Activated CD8-positive, alpha-beta T cell treated with anti-CD3 and anti-CD28 coated beads for 36 hours (primary cell): ENCODE measurements around the gene PARVA. TPM values are rescaled to one million over a fixed set of nuclear protein-coding genes. Genes with fewer than 3 reads are reported as not detected.

Experiments used
- ATAC-seq: fragments of 200-7000 bp; cut with Tn5 transposase; one replicate; pipeline ENCODE4 v1.10.0; 2021; ENCODE audit warnings: mild to moderate bottlenecking, moderate library complexity
- CTCF ChIA-PET: fragments of 350-600 bp; sonication (Branson Sonifier 250); formaldehyde crosslinking; loops from one replicate; lab custom pipeline; 2021; ENCODE audit warnings: antibody characterized with exemption; lab: Charles Lee
- POLR2A ChIA-PET: fragments of 350-600 bp; sonication (Branson Sonifier 250); formaldehyde crosslinking; loops from one replicate; lab custom pipeline; 2021; ENCODE audit warnings: antibody characterized with exemption; lab: Charles Lee
- DNase-seq: peaks from one replicate; pipeline ENCODE4 v3.0.0-alpha.2; 2020
- H3K27ac Mint-ChIP-seq: one replicate; pipeline ENCODE4 v1.8.0; 2021; ENCODE audit warnings: mild to moderate bottlenecking, mixed read lengths
- H3K27me3 Mint-ChIP-seq: one replicate; pipeline ENCODE4 v1.8.0; 2021; ENCODE audit warnings: mixed read lengths
- H3K36me3 Mint-ChIP-seq: one replicate; pipeline ENCODE4 v1.8.0; 2021; ENCODE audit warnings: low read depth, mixed read lengths
- H3K4me1 Mint-ChIP-seq: one replicate; pipeline ENCODE4 v1.8.0; 2021; ENCODE audit warnings: low read depth, mixed read lengths
- H3K4me3 Mint-ChIP-seq: one replicate; pipeline ENCODE4 v1.8.0; 2021; ENCODE audit warnings: mild to moderate bottlenecking, moderate library complexity, mixed read lengths
- H3K9me3 Mint-ChIP-seq: one replicate; pipeline ENCODE4 v1.8.0; 2021; ENCODE audit warnings: mixed read lengths
- intact Hi-C: fragments of 100-400 bp; cut with micrococcal nuclease; formaldehyde crosslinking; loops from one replicate; pipeline ENCODE4 v1.10.0; 2022
- total RNA-seq, 2 experiments: library from RNA; stranded (reverse); gene quantifications; one replicate each; pipeline ENCODE4 v1.2.3, GENCODE V29; 2021
- TF ChIP-seq, protein P1 (sequence below): fragments of 200-600 bp; IDR thresholded peaks from one replicate; pipeline ENCODE4 v1.8.0; 2022; ENCODE audit warnings: antibody characterized with exemption, mild to moderate bottlenecking

The PARVA gene
- total RNA-seq, 2 experiments from 2014 or later, result not detected

DNA sequence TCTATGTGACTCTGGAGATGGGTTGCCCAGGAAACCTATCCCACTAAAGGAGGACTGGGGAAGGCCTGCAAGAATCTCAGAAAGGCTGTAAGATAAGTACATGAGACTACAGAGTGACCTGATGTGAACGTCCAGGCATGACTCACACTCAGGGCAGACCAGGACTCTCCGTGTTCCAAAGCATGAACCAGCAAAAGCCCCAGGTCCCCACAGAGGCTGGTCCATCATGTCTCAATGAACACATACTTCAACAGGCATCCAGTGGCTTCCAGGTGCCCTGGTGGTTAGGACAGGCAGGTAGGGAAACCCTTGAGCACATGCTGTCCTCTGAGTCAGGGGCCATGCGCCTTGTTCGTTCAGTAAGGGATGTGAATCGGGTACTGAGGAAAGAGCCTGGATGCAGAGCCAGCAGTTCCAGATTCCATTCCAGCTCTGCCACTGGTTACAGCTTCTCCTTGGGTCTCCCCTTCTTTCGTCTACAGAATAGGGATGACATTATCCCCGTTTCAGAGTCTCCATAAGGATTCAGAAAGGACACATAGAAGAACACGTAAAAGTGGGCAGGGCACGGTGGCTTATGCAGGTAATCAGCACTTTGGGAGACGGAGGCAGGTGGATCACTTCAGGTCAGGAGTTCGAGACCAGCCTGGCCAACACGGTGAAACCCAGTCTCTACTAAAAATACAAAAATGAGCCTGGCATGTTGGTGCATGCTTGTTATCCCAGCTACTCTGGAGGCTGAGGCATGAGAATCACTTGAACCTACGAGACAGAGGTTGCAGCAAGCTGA, 167.8 kb downstream of the PARVA start:
- ATAC-seq (no peak), DNase-seq (no peak)
- ChIA-PET CTCF (no interaction called here), POLR2A (no interaction called here)
- intact Hi-C loops, result no loop called here
- no peaks in the 10 kb centered on the region for H3K36me3 Mint-ChIP-seq
- no peaks in the 10 kb centered on the region for H3K9me3 Mint-ChIP-seq
- no peaks in the 10 kb centered on the region for H3K4me1 Mint-ChIP-seq
- H3K27me3 Mint-ChIP-seq, result peaks cover 6% of the 10 kb centered on the region
- no peak overlapping the region for H3K4me3 Mint-ChIP-seq
- H3K27ac Mint-ChIP-seq, result no peak overlapping the region
- TF ChIP-seq, protein P1, sequence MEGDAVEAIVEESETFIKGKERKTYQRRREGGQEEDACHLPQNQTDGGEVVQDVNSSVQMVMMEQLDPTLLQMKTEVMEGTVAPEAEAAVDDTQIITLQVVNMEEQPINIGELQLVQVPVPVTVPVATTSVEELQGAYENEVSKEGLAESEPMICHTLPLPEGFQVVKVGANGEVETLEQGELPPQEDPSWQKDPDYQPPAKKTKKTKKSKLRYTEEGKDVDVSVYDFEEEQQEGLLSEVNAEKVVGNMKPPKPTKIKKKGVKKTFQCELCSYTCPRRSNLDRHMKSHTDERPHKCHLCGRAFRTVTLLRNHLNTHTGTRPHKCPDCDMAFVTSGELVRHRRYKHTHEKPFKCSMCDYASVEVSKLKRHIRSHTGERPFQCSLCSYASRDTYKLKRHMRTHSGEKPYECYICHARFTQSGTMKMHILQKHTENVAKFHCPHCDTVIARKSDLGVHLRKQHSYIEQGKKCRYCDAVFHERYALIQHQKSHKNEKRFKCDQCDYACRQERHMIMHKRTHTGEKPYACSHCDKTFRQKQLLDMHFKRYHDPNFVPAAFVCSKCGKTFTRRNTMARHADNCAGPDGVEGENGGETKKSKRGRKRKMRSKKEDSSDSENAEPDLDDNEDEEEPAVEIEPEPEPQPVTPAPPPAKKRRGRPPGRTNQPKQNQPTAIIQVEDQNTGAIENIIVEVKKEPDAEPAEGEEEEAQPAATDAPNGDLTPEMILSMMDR, result no peak

DNA sequence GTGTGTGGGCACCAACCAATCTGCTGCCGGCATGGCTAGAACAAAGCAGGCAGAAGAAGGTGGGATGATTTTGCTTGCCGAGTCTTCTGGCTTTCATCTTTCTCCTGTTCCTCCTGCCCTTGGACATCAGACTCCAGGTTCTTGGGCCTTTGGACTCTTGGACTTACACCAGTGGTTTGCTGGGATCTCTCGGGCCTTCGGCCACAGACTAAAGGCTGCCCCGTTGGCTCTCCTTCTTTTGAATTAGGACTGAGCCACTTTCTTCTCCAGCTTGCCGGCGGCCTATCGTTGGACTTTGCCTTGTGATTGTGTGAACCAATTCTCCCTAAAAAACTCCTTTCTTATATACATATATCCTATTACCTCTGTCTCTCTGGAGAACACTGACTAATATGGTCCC, 168.8 kb downstream of the PARVA start:
- intact Hi-C loops, result no loop called here
- no peaks in the 10 kb centered on the region for H3K9me3 Mint-ChIP-seq
- TF ChIP-seq, protein P1, result no peak
- no peak for DNase-seq
- ATAC-seq, result no peak
- no peak overlapping the region for H3K27ac Mint-ChIP-seq
- no peak overlapping the region for H3K4me3 Mint-ChIP-seq
- H3K4me1 Mint-ChIP-seq, result no peaks in the 10 kb centered on the region
- no peaks in the 10 kb centered on the region for H3K36me3 Mint-ChIP-seq
- ChIA-PET CTCF (no interaction called here), POLR2A (no interaction called here)
- peaks cover 6% of the 10 kb centered on the region for H3K27me3 Mint-ChIP-seq

DNA sequence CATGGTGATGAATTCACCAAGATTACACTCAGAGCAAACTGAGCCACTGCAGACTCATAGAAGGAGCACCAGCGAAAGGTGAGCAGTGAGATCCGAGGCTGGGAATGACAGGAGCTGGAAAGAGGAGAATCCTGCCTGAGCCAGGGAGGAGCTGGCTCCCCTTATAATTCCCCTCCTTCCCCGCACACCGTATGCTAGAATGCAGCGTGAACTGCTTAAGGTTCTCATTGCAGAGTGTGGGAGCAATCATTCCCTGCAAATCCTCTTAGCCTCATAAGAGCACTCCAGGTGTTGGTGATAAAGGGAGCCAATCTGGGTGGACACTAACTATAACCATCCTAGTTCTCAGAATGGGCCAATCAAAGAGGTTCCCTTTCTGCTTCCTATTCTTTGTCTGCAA, 169.3 kb downstream of the PARVA start:
- ChIA-PET POLR2A (no interaction called here), CTCF (no interaction called here)
- ATAC-seq (no peak), DNase-seq (no peak)
- TF ChIP-seq, protein P1, result no peak
- Mint-ChIP-seq H3K36me3 (no peaks in the 10 kb centered on the region), H3K4me1 (no peaks in the 10 kb centered on the region), H3K27ac (no peak overlapping the region), H3K4me3 (no peak overlapping the region), H3K9me3 (no peaks in the 10 kb centered on the region), H3K27me3 (peaks cover 6% of the 10 kb centered on the region)
- intact Hi-C loops, result no loop called here

DNA sequence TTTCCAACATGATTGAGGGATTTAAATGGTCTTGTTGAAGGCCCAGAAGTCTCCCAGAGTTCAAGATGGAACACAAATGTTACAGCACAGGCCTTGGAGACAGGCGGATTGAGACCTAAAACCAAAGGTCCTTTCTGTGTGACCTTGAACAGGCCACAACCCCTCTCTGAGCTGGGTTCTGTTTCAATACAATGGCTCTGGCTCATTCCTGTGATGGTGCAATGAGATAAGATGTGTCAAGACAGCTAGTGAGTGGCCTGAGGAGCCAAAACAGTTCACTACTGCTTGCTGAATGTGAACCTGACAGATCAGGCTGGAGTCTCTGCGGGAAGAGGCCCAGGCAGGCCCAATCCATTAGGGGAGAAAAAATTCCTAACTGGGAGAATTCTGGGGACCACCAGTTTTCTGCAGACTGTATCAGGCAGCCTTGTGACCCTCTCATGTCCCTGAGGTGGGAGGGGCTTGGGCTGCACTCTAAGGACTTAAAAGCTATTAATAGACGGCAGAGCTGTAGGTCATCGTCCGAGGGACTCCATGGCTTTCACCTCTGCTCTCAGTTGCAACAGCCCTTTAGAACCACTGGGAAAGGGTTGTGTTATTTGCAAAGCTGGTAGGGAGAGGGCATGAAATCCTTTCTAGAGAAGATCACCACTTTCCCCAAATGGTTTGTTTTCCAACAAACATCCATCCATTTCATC, 170.7 kb downstream of the PARVA start:
- DNase-seq (no peak), ATAC-seq (no peak)
- Mint-ChIP-seq H3K4me1 (no peaks in the 10 kb centered on the region), H3K27ac (no peak overlapping the region), H3K4me3 (no peak overlapping the region), H3K9me3 (no peaks in the 10 kb centered on the region), H3K36me3 (no peaks in the 10 kb centered on the region), H3K27me3 (peaks cover 4% of the 10 kb centered on the region)
- intact Hi-C loops, result no loop called here
- ChIA-PET CTCF (interaction anchor here (2.0 kb wide), 1 partner anchor 11 kb away, joined by 4 read pairs; no protein-coding TSS in a partner anchor), POLR2A (no interaction called here)
- TF ChIP-seq, protein P1, result no peak

DNA sequence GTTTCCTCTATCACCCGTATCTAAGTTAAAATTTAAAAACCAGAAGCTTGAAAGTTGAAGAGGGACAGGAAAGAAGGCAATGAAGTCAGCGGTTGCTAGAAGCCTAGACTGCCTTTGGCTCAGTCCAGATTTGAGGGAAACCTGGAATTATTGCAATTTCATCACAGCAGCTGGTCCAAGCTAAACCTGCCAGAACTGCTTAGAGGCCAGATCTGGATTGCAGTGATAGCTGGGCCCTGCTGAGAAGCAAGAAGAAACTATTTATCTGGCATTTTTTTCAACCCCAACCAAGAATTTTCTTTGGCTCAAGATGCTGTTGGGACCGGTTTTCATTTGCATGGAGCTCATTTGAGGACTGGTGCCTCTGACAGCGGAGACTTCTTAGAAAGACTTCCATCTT, 175.3 kb downstream of the PARVA start:
- intact Hi-C loops, result no loop called here
- peaks cover 5% of the 10 kb centered on the region for H3K27me3 Mint-ChIP-seq
- H3K27ac Mint-ChIP-seq, result no peak overlapping the region
- ChIA-PET CTCF (interaction anchor here (0.9 kb wide), 1 partner anchor 64 kb away, joined by 3 read pairs; no protein-coding TSS in a partner anchor), POLR2A (no interaction called here)
- DNase-seq (no peak), ATAC-seq (no peak)
- H3K4me1 Mint-ChIP-seq, result no peaks in the 10 kb centered on the region
- no peaks in the 10 kb centered on the region for H3K36me3 Mint-ChIP-seq
- peaks cover 2% of the 10 kb centered on the region for H3K9me3 Mint-ChIP-seq
- H3K4me3 Mint-ChIP-seq, result no peak overlapping the region
- TF ChIP-seq, protein P1, result no peak
